NOMO-1 treated with DMSO at 0.1 percent for 48 hours (cell line): Measurements from ENCODE around the gene RASSF7.
A peak's percentile ranks its signal among the peaks of the same experiment; 100 is the strongest.

Experiments
- DNase-seq: peaks from one replicate; lab custom pipeline; 2025; ENCODE audit not compliant: unreplicated experiment; lab: John Stamatoyannopoulos, UW

RASSF7 gene

GRCh38 chr11:532986-533585 lies 27.7 kb upstream of the RASSF7 start:
- no peak for DNase-seq

GRCh38 chr11:533586-534395 lies 27.0 kb upstream of the RASSF7 start:
- no peak for DNase-seq

DNA sequence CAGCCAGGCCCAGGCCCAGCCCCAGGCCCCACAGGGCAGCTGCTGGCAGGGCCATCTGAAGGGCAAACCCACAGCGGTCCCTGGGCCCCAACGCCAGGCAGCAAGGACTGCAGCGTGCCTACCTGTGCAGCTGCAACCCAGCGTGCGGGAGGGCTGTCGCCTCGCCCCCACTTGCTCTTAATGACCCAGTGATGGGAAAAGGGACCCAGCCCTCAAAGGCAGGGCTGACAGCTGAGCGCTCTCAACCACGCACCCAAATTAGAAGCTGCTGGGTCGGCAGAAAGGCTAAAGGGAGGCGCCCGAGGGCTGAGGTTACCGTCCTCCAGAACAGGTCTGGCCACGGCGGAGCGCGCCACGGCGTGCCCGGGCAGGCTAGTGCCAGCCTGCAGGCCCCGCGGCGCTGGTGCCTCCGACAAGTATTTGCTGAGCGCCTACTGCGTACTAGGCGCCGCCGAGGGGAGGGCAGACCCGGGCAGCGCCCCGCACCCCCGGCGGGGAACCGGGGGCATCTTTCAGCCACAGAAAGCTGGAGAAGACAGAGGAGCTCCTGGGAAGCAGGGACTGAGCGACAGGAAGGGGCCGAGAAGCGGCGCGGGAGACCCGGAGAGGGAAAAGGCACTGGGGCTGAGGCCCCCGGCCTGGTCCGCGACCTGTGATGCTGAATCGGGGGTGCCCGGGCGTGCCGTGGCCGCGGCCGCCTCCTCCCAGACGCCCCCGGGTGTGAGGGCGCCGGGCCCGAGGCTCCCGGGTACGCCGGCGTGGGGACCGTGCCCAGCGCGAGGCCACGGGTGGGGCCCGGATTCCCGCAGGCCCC lies 26.2 kb upstream of the RASSF7 start:
- no peak for DNase-seq

- no peak for DNase-seq
These were observed 25.6 kb upstream of the RASSF7 start for GRCh38 chr11:535210-535518.

DNA sequence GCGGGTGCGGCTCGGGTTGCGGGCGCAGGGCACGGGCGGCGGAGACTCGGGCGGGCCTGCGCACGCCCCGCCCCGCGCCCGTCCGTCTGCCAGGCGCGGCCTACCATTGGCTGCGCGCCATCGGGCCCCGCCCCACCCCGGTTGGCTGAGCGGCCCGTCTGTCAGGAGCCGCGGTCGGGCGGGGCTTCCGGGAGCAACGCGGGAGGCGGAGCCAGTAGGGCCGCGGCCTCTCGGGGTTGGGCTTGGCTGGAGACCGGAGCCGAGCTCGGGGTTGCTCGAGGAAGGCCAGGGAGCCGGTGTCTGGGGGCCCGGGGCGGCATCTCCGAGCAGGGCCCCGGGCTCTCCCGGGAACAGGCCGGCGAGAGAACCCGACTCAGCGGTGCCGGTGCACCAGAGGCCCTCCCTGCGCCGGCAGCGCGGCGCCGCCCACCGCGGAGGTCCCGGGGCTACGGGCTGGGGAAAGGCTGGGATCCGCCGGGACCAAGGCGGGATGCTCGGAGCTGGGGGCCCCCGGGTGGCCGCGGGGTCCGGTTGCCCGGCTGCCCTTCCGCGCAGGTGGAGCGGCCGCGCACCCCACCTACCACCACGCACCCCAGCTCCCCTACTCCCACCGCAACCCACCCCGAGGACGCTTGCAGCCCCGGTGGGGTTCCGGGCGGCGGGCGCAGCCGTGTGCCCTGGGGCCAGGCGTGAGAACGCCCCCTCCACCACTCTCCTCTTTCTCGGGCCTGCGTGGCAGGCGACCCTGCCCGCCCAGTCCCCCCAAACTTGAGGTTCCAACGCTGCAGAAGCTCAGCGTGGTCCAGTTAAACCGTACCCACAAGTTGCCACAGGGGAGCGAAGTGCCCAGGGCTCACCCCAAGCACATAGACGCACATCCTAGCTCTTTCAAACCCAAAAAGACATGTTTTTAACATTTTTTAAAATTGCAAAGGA lies 25.0 kb upstream of the RASSF7 start, which contains the start of gene HRAS:
HRAS (minus strand) TSS at position 58 of the 936 bp plus-strand sequence.
- DNase-seq = peak; percentile 91

DNA sequence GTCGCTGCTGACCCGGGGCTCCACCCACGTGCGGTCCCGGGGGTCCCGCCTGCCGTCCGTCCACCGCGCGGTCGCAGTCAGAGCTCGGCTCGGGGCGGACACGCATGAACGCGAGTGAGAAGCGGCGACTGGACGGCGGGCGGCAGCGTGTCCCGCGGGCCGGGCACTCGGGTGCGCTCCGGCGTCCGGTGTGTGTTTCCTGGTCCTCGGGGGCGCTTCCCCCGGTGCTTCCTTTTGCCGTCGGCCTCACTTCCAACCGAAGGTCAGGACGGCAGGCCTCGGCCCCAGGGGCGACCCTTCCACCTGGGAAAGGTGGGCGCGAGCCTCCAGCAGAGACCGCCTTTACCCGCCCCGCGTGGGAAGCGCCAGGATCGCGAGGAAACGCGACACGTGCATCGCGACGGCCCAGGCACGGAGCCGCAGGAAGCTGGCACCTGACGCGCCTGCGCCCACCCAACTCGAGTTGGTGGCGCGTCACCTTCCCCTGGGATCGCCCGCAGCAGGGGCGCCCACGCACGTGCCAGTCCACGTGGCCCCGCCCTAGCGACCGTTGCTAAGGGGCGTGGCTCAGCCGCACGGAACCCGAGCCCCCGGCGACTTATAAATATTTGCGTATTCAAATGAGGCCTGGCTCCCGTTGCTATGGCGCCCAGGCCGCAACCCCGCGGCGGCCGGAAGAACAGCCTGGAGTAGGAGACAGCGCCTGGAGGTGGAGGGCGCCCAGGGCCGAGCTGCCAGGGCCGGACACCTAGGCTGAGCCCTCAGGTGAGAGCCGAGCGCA lies 23.7 kb upstream of the RASSF7 start, which contains the start of gene LRRC56:
LRRC56 (plus strand) TSS at position 687 of the 781 bp plus-strand sequence. CDS start 3,158 bp downstream, outside the sequence.
- peak; percentile 84 for DNase-seq

GRCh38 chr11:537622-538430 lies 22.9 kb upstream of the RASSF7 start:
- DNase-seq = no peak

DNA sequence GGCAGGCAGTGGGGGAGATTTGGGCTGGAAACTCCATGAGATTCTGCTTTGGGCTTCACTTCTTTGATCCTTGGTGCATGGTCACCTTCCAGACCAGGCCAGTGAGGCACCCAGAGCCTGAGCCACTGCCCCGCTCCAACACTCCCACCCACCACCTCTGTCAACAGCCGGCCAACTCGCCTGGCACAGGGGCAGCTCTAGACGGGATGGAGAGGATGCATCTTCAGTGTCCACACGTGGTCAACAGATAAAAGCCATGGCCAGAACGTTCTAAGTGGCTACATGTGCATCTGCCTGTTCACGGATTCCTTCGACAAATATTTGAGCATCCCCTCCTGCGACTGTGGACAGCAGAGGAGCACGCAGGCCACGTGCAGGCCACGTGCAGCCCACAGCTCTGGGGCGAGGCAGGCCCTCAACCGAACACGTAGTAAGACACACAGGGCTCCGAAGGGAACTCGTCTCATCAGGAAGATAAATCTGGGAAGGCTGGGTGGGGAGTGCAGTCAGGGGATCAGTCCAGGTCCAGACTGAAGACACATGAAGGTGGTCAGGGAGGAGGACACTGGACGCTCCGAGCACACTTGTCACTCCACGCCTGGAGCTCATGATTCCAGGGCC lies 22.2 kb upstream of the RASSF7 start:
- no peak for DNase-seq

- no peak for DNase-seq
These were observed 20.7 kb upstream of the RASSF7 start for GRCh38 chr11:539971-540481.

DNA sequence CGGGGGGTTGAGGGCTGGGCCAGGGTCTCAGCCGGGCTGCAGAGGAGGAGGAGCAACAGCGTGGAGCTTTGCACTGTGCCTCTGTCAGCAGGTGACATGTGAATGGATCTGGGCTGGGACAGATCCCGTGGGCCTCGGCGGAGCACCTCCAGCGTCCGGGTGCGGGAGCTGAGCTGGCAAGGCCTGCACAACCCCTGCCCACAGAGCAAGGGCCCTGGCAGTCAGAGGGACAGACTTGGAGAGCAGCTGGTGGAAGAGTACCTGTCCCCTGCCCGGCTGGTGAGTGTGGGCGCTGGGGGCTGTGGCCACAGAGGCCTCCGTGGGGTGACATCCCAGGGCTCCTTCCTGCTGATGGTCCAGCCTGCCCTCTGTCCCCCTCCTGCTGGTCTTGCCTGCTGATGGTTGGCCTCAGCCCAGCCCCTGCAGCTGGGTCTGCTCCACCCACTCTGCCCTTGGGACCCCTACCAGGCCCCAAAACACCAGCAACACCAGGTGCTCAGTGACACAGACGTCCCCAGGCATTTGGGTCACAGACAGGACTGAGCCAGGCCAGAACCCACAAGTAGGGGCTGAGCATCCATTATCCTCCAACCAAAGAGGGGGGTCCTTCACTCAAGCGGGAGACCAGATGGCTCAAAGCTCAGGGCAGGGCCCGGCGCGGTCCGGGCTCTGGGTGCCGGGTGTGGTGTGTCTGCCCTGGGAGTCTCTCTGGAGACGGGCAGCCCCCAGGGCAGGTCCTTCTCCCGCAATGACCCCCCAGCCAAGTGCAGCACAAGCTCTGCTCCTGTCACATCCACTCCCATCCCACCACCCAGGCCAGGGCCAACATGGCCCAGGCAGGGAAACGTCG lies 20.0 kb upstream of the RASSF7 start:
- DNase-seq = no peak

DNA sequence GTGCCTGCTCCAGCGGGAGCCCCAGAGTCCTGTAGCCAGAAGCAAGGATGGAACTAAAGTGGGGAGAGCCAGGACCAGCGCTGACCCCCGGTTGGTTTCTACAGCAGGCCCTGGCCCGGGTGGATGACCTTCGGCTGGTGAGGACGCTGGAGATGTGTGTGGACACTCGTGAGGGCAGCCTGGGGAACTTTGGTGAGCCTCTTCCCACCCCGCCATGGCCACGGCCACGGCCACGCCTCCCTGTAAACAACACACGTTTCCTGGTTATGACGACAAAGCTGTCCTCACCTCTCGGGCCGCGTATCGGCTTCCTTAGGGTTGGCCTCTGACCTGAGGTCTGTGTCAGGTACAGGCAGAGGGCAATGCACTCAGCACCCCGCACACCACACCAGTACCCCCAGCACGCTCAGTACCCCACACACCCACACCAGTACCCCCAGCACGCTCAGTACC lies 19.3 kb upstream of the RASSF7 start:
- no peak for DNase-seq

DNA sequence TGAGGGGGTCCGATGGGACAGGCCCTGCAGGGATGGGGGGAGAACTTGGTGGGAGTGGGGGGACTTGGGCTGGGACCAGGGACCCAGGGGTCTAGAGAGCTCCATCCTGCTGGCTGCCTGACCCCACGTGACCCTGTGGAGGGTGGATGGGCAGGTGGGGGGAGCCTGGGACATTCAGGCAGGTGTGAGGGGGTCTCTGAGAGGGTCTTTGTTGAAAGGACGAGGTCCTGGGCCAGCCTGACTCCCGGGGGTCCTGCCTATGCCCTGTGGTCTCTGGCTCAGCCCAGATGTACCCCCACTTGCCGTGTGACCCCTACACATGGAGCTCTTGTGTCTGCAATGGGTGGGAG lies 16.0 kb upstream of the RASSF7 start:
- DNase-seq = no peak

- no peak for DNase-seq
These were observed 15.6 kb upstream of the RASSF7 start for GRCh38 chr11:545171-545570.

- no peak for DNase-seq
These were observed 11.8 kb upstream of the RASSF7 start for GRCh38 chr11:548700-549603.

- no peak for DNase-seq
These were observed 10.6 kb upstream of the RASSF7 start for GRCh38 chr11:550021-550745.

DNA sequence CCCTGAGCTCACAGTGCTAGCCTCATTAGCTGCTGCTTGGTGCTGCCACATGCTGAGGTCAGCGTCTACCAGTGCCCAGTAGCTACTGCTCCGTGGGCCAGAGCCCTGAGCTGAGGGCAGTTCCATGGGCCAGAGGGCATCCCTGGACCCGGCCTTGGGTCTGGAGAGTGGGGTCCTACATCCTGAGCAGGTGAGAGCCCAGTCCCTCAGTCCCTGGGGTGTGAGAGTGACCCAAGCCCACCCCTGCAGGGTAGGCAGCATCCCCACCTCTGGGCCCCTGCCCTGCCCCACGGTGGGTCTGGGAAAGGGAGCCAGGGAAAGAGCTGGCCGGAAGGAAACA lies 10.1 kb upstream of the RASSF7 start:
- no peak for DNase-seq
